ENCODE results near the gene PACRG. TPM values are rescaled to one million over a fixed set of nuclear protein-coding genes. Genes with fewer than 3 reads are reported as not detected.

PACRG gene
- total and polyA plus RNA-seq, 2 of the 4 experiments (the other 2 are of a cell fraction), result not detected

DNA sequence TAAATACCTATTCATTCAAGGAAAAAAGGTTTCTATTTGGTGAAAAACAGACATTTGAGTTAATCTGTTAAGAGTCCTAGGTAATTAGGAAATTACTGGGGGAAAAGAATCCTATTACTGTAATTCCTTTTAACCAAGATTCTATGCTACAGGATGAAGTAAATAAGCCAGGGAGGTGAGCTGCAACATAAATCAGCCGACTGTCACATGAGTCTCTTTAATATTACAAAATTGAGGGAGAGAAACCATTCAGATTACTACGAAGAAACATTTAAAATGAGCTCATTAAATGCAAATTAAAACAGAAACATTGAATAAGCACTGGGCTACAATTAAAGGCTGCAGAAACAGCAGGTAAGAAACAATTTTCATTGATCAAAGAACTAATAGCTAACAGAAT is 5.5 kb upstream of the PACRG start:
- Histone ChIP-seq H3K4me2 (ENCODE audit: low read depth, low read length) (no peak overlapping the region), H3K9ac (ENCODE audit: low read depth, low read length) (no peak overlapping the region), H4K91ac (ENCODE audit: insufficient read depth, low read depth, low read length) (no peak overlapping the region), H2BK20ac (ENCODE audit: low read depth, low read length) (no peak overlapping the region), H3K4me1 (ENCODE audit: control insufficient read depth, insufficient read depth, low read length) (no peaks in the 10 kb centered on the region), H2AK5ac (ENCODE audit: low read depth, low read length) (no peak overlapping the region), H3K14ac (replicated peaks; ENCODE audit: low read depth, low read length) (no peak overlapping the region), H3K36me3 (ENCODE audit: control insufficient read depth, insufficient read depth, low read length) (no peaks in the 10 kb centered on the region), H4K8ac (ENCODE audit: low read depth in 2 of 2, low read length in 2 of 2) (no peak overlapping the region), H2AFZ (replicated peaks; ENCODE audit: low read length, poor library complexity) (no peak overlapping the region), H2AK9ac (replicated peaks; ENCODE audit: low read depth, low read length, poor library complexity) (no peak overlapping the region), H3K4me3 (ENCODE audit: insufficient read depth, low read depth, low read length) (no peak overlapping the region), H3K9me3 (ENCODE audit: control insufficient read depth, insufficient read depth, low read length) (no peaks in the 10 kb centered on the region), H3K27ac (ENCODE audit: insufficient read depth, low read length) (no peak overlapping the region), H2BK120ac (ENCODE audit: low read depth, low read length) (no peak overlapping the region), H3K4ac (ENCODE audit: low read depth, low read length) (no peak overlapping the region), H4K5ac (ENCODE audit: low read depth, low read length) (no peak overlapping the region), H3K23ac (ENCODE audit: low read depth, low read length) (no peak overlapping the region), H2BK15ac (ENCODE audit: low read depth, low read length) (no peak overlapping the region), H3K18ac (ENCODE audit: low read depth, low read length) (no peak overlapping the region), H4K20me1 (ENCODE audit: insufficient read depth, low read length) (no peaks in the 10 kb centered on the region), H3K9me1 (ENCODE audit: insufficient read depth, low read length) (no peaks in the 10 kb centered on the region), H3K27me3 (ENCODE audit: control insufficient read depth, insufficient read depth, low read length) (no peaks in the 10 kb centered on the region), H2BK5ac (ENCODE audit: low read depth, low read length, poor library complexity, severe bottlenecking) (no peak overlapping the region), H3K56ac (ENCODE audit: extremely low read depth, insufficient read depth, low read length) (no peak overlapping the region), H3K79me1 (ENCODE audit: low read depth in 1 of 2, low read length in 2 of 2) (no peaks in the 10 kb centered on the region)
- no TSS peak for BruUV-seq (replicated peaks)
- dilution Hi-C loops (cut with HindIII; ENCODE audit: low sequenced_read_pairs, unreplicated experiment) (no loop called here), in situ Hi-C loops (cut with MboI; ENCODE audit: low sequenced_read_pairs) (no loop called here), intact Hi-C loops (cut with micrococcal nuclease) (no loop called here)
- no peak for DNase-seq
- WGBS, 2 experiments (ENCODE audit: extremely low coverage in 2 of 2, insufficient read length in 1 of 2), result no CpG with 5 or more reads among the region's 2 CpGs
- no peak for TF ChIP-seq BHLHE40 (IDR thresholded peaks at IDR 0.05; ENCODE audit: low read depth, low read length)
- TF ChIP-seq NFE2L2 (IDR thresholded peaks at IDR 0.05; ENCODE audit: low read depth, low read length), result no peak
- no peak for TF ChIP-seq FOS (IDR thresholded peaks at IDR 0.05; ENCODE audit: low read depth, low read length)
- no peak for TF ChIP-seq SMC3 (IDR thresholded peaks at IDR 0.05; ENCODE audit: low read depth, low read length)
- TF ChIP-seq, protein P1, sequence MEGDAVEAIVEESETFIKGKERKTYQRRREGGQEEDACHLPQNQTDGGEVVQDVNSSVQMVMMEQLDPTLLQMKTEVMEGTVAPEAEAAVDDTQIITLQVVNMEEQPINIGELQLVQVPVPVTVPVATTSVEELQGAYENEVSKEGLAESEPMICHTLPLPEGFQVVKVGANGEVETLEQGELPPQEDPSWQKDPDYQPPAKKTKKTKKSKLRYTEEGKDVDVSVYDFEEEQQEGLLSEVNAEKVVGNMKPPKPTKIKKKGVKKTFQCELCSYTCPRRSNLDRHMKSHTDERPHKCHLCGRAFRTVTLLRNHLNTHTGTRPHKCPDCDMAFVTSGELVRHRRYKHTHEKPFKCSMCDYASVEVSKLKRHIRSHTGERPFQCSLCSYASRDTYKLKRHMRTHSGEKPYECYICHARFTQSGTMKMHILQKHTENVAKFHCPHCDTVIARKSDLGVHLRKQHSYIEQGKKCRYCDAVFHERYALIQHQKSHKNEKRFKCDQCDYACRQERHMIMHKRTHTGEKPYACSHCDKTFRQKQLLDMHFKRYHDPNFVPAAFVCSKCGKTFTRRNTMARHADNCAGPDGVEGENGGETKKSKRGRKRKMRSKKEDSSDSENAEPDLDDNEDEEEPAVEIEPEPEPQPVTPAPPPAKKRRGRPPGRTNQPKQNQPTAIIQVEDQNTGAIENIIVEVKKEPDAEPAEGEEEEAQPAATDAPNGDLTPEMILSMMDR (conservative IDR thresholded peaks at IDR 0.05; ENCODE audit: low read depth, low read length), result no peak
- no peak for TF ChIP-seq CEBPB (IDR thresholded peaks at IDR 0.05; ENCODE audit: low read depth, low read length)
- TF ChIP-seq MXI1 (IDR thresholded peaks at IDR 0.05; ENCODE audit: borderline replicate concordance, low read depth, low read length), result no peak
- no peak for TF ChIP-seq RCOR1 (IDR thresholded peaks at IDR 0.05; ENCODE audit: insufficient replicate concordance, low read length)
- no peak for ATAC-seq (ENCODE audit: low read depth)
- CTCF ChIA-PET, result no interaction called here
- POLR2A ChIA-PET (ENCODE audit: unreplicated experiment), result no interaction called here
